GM18502 (cell line): ENCODE measurements around the gene HEYL.

ENCODE experiments used
- ATAC-seq: cut with Tn5 transposase; IDR thresholded peaks from one replicate; pipeline ENCODE4 v1.9.1; 2021; ENCODE audit warnings: mild to moderate bottlenecking; ENCODE audit not compliant: unreplicated experiment, poor library complexity

HEYL gene

DNA sequence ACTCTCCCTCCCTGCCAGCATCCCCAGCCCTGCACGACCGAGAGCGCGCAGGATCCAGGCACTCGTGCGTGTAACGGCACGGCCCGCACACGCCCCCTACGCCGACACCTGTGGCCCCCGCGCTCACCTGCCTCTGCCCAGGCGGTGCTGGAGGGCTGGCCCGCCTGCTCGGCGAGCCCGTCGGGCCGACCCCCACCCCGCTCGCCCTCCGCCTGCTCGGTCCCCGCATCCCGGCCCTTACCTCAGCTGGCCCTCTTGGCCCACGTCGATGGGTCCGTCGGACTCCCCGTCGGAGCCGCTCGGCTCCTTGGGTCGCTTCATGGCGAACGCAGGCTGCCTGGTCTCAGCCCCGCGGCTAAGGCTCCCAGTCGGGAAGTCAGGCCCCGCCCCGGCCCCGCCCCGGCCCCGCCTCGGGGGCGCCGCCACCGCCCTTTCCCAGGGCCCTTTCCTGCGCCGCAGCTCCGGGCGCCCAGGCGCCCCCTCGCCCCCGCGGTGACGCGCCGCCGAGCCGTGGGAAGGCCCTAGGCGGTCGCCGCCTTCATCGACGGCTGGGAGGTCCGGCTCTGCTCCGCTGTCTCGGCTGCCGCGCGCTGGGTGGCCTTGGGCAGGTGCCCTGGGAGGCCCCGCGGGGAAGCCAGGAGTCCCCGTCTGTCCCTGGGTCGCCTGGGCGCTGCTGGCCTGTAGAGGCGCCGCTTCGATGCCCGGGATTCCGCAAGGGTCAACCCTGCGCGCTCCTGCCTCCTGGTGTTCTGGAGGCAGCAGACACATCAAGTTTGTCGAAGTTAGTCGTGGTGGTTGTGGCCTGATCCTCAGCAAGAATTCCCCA lies at the start of gene HEYL:
TSS of gene HEYL (minus strand) at position 339 of the 826 bp plus-strand sequence. CDS start at position 321, 18 bp downstream.
- ATAC-seq, result peak; percentile 53

DNA sequence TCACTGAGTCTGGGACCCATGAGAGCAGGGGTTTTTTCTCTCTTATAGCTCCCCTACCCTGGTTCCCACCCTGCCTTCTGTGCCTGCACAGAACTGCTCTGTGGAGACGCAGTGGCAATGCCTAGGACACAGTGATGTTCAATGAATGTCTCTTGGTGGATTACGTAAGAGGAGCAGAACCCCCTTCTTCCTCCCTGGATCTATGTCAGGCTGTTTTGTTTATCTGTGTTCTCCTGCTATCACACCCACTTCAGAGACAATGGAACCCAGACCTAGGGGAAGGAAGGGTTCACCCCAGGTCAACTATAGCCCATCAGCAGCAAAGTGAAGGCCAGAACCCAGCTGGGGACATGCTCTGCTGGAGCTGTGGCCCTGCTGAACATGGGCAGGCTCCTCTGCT lies 49.8 kb upstream of the HEYL start:
- no peak for ATAC-seq

DNA sequence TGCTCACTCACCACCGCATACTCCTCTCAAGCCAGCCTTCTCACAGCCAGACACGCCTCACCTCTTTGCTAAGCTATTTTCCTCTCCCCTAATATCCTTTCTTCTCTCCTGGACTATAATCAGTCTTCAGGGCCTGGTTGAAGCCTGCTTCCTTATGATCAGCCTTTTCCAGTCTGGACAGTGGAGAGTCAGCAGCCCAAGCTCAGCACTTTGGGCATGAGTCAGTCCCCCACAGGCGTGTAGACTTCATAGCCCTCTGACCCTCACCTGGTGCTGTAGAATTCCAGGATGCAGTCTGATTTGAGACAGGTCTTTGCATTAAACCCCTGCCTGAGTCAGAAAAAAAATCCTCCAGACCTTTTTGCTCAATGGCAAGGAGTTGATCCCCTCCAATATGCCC lies 49.3 kb upstream of the HEYL start:
- ATAC-seq, result no peak

DNA sequence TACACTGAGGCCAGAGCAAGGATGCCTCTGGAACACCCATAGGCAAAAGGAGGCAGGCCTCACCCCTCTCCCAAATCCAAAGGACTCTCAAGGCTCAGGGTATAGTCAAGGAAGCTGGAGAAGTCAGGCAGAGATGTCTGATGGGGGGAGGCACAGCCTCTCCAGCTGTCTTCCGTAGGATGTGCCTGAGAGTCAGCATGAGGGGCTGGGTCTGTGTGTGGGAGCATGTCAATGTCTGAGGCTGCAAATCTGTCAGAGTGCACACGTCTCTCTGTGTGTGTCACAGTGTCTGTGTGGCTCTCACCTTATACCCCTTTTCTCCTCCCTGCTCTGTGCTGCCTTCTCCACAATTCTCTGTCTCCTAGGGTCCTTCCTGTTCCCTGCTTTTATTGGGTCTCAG lies 47.8 kb upstream of the HEYL start:
- ATAC-seq, result no peak

DNA sequence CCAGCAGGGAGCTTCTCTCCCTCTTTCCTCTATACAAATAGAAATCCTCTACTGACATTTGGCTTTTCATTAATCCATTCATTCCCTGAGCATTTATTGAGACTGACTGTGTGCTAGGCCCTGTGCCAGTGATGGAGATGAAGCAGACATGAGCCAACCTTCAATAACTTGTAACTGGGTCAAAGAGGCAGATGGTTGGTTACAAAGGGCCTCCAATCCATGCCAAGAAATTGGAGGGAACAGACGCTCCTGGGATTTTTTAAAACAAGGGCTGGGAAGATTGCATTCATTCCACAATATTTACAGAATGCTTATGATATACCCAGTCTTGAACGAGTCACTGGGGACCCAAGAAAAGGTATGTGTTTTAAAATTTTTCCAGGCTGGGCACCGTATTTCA lies 45.6 kb upstream of the HEYL start:
- no peak for ATAC-seq

DNA sequence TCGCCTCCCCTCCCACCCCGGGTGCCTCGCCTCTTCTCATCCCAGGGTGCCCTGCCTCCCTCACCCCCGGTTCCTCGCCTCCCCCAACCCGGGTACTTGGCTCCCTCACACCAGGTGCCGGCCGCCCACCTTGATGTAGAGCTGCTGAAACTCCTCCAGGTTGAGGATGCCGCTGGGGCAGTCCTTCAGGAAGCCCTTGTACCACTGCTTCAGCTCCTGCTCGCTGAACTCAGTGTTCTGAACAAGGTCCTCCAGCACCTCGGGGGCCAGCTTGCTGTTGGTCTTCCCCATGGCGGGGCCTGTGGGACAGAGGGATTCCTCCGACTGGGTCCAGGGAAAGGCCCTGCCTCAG lies 44.8 kb upstream of the HEYL start:
- ATAC-seq, result no peak

DNA sequence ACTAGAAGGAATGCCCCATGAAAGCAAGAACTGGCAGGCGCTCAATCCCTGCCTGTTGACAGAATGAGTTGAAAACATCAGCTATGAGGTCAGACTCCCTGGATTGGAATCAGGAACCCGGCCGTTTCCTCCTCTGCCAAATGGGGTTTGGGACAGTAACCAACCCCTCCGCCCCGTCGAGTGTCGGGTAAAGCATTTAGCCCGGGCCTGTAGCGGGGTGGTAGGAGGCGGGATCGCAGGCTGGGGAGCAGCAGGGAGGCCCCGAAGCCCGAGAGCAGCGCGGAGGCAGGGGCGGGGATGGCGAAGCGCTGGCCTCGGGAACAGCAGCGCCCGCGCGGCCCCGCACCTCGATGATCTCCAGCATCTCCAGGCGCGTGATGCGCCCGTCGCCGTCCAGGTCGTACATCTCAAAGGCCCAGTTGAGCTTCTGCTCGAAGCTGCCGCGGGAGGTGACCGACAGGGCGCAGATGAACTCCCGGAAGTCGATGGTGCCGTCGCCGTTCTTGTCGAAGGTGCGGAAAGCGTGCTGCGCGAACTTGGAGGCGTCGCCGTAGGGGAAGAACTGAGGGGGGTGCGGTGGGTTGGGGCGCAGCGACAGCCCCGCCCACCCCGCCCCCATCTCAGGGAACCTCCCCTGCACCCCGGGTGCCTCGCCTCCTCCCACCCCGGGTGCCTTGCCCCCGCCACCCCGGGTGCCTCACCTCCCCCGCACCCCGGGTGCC lies 44.3 kb upstream of the HEYL start:
- no peak for ATAC-seq

DNA sequence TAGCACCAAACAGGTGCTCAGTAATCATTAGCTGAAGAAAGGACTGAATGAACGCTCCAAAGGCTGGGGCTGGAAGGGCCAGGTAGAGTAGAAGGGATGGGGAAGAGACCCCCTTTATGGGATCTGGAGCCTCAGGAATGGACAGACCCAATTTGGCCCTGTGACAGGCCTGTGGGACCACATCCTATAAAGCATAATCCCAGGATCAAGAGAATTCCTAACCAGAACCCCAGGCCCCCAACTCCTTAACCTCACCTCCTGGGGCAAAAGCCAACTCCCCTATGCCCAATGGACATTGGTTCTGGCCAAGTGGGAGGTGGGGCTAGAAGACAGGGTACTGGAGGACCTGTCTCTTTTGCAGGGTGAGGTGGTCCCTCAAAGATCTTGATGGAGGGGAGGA lies 42.6 kb upstream of the HEYL start:
- no peak for ATAC-seq

DNA sequence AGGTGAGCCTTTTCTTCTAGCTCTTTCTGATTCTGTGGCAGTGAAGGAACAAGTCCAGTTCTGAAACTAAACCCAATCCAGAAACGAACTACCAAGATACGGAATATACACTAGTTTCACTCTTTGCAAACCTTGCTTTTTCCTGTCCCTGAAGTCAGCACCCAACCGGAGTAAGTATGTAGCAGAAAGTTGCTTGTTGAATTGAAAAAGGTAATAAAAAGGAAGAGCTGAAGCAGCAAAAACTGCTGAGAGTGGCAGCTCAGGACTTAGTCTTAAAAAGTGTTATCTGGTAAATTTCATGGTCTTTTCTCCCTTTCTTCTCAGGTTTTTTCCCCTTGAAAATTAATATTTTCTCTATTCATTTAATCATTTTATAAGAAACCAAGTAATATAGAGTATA lies 41.9 kb upstream of the HEYL start:
- no peak for ATAC-seq

DNA sequence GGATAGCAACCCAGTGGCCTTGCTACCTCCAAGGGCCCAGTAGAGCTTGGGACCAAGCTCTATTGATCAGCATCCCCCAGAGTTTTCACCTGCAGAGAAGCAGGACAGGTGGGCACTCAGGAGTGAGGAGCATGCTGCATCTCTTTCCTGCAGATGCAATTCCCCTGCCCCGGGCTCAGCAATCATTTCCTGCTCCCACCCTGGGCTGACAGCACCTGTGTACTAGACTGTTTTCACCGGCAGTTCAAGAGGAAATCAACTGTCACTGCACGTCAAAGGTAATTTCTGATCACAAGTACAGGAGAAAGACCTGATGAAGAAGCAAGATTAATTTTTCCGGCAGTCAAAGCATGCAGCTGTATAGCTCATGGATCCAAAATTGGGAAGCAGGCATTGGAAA lies 41.3 kb upstream of the HEYL start:
- ATAC-seq, result no peak

DNA sequence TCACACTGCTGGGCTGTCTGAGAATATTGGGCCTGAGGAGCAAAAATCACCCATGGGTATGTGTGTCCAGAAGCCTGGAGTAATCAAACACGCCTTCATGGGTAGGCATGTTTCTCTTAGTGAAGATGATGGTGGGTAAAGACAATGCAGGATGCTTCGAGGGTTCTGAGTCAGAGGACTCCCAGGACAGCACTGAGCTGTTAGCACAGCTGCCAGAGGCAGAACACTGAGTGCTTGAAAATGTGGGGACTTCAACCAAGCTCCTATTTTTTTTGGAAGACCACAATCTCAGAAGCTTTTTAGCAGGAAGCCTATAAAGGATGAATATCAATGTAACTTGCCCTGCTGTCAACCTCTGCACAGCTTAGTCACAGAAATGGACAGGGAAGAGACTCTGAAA lies 40.4 kb upstream of the HEYL start:
- ATAC-seq, result no peak

DNA sequence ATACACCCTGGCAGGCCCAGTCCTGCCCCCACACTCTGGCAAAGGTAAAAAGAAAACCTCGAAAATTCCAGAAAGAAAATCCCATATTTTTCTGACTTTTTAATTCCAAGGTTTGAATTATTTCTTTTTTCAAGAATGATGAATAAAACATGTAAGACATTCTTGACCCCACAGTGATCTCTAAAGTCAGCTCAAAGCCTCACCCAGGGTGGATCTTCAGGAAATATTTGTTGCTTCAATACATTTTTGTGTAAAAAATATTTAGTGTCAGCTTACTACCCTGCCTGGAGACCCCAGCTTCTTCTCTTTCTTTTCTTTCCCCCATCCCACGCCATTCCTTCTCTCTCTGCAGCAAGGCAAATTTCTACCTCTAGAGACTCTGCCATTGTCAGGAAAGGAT lies 39.4 kb upstream of the HEYL start:
- ATAC-seq, result no peak

DNA sequence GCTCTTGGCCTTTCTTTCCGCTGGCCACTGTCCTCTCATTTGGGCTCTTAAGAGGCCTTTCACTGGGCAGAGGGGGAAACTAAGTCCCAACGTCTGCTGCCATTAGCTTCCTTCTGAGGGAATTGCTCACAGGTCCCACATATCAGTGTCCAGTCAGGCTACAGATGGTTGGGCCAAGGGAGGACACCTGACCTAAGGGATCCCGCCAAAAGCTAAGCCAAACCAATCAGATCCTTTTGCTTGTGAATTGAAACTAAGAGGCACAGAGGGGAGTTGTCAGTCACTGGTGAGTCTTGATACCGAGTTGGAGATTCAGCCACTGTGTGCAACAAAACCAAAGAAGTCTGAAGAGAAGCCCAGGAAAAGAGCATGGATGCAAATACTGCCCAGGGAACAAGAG lies 38.2 kb upstream of the HEYL start:
- no peak for ATAC-seq

DNA sequence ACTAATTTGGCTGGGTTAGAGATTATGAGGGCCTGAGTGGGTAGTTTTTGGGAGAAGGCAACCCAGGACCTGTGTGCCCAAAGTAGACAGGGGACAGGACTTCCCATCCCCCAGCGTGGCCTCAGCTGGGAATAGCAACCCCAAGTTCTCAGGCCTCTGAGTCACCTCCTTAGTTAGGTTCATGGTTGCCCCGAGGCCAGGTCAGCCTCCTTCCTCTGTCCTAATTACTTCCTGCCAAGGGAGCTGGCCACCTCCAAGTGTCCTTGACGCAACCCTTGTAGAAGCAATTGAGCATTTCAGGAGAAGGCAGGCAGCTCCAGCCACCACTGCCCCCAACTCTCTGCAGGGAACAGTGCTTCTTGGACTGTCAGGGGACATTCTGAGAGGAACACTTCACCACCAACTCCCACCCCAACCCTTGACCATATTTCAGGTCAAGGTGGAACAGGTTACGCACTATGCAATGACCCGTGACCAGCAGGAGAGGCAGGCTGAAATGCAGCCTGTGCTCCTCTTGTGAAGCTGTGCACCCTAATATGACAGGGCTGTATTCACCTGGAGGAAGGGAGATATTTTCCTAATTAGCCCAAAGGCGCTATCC lies 37.6 kb upstream of the HEYL start:
- no peak for ATAC-seq

DNA sequence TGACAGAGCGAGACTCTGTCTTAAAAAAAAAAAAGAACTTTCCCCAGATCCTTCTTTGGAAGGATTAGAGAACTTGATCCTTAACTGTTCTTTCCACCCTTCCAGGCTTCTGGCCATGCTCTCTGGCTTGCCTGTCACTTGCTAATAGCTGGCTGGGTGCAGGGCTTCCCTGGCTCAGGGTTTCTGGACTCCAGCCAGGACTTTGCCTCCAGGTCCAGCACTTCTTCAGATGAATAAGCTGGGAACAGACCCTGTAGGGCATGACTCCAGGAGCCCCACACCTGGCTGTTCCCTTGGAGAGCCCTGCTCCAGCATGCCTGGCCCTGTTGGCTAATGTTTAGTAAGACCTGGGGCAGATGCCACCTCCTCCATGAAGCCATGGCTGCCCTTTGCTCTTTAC lies 35.8 kb upstream of the HEYL start:
- no peak for ATAC-seq

DNA sequence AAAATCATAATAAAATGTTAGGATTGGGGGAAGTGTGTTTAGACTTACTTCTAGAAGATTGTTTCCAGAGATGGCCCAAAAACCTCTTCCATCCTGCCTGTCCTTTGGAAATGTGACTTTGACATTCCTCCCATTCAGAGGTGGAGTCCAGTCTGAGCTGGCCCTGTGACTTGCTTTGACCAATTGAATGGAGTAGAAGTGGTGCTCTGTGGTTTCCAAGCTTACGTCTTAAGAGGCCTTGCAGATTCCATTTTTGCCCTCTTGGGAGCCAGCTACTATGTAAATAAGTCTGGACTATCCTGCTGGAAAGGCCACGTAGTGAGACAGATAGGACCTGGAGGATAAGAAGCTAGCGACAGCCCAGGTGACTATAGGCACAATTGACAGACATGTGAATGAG lies 33.8 kb upstream of the HEYL start:
- ATAC-seq, result no peak

DNA sequence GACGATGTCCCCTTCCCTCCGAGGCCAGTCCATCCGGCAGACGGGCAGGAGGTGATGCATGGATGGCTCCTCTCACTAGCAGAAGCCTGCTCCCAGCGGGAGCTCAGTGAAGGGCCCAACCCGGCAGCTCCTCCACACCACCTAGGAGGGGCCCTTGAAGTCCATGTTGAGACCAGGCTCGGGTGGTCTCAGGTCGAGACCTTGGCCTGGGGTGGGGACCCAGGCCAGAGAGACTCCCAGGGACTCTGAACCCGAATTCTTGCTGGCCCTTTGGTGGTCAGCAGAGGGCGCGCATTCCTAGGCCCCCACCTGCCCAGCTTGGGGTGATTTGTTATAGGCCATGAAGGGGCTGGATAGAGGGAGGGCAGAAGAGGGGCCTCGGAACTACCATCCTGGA lies 33.1 kb upstream of the HEYL start:
- no peak for ATAC-seq

DNA sequence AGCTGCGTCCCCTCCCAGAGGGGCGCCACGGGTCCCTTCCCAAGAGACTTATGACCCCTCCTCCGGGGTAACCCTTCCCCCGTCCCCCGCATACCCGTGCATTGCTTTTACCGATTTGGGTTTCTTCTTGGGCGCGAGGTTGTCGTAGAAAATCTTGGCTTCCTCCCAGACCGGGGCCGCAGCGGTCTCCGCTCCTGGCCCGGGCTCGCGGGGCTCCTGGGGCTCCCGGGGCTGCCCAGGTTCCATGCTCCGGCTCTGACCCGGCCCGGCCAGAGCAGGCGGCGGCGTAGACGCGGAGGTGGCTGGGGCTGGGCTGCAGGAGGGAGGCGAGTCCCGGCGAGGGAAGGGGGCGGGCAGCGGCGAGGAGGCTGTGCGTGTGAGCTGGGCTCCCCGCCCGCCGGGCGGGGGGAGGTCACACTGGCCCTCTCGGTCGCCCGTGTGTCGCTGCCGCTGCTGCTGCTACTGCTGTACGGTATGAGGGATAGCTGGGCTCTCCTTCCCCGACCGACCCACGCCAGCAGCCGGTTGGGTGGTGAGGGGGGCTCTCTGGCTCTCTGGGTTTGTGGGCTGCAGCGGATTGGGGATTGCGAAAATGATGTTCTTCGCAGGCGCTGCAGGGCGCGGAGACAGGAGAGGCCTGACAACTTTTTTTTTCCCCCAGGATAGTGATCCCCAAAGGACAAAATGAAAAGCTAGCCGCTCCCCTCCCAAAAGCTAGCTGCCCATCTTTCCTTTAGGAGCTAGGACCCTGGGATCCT lies 32.5 kb upstream of the HEYL start, which contains the start of gene NT5C1A:
TSS of gene NT5C1A (minus strand) at position 315 of the 758 bp plus-strand sequence. CDS start at position 246, 69 bp downstream.
- no peak for ATAC-seq

DNA sequence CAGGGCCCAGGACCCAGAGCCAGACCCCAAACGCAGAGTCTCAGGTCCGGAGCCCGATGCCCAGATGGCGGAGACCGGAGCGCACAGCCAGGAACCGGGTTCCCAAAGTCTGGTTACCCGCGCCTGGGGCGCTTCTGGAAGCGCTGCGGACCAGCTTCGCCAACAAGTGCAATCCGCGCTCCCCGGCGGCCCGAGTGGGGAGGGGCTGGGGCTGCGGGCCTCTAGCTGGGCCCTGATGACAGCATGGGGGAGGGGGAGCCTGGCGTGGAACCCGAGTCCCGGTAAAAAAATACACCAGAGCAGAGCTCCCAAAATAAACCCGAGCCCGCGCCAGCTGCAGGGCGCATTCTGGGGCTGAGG lies 32.0 kb upstream of the HEYL start:
- no peak for ATAC-seq

DNA sequence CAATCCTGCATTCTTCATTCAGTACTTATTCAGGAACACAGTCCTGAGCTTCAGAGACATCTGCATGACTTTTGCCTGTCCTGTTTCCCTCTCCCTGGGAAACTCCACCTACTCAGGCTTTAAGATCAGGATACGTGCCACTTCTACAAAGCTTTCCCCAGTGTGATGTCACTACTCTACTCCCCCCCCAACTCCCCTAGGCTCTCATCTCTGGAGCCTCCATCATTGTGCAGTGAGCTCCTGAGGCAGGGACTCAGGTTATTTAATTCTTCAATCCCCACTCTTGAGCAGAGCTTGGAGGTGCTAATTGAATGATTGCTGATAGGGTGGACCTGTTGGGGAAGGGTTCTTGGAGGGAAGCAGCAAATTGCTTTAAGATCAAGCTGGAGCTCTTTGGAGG lies 31.2 kb upstream of the HEYL start:
- no peak for ATAC-seq

DNA sequence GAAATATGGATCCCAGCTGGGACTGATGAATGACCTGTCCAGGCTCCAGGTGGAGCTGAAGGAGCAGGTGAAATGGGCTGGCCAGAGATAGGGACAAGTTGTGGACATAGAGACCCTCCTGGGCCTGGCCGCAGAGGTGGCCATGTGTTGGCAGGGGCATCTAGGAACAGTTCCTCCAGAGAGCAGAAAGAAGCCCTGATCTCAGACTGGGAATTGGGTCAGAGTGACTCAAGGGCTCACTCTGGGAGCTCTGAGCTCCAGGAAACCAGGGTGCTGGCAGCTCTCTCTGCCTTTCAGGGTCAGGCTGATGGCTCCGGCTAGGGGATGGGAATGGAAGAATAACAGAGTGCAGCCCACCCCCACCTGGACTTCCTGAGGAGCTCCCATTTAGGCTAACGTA lies 29.5 kb upstream of the HEYL start:
- no peak for ATAC-seq
